Activated naive CD4-positive, alpha-beta T cell treated with anti-CD3 and anti-CD28 coated beads, Interleukin-2, amount 50 U/mL, for 24 hours (primary cell): Measurements from ENCODE around the gene BCS1L.

Experiments
- H3K27ac Mint-ChIP-seq: one replicate; pipeline ENCODE4 v1.8.0; 2021; ENCODE audit warnings: mild to moderate bottlenecking, mixed read lengths
- H3K27me3 Mint-ChIP-seq: one replicate; pipeline ENCODE4 v1.8.0; 2021; ENCODE audit warnings: mixed read lengths
- H3K36me3 Mint-ChIP-seq: one replicate; pipeline ENCODE4 v1.8.0; 2021; ENCODE audit warnings: mixed read lengths
- H3K4me1 Mint-ChIP-seq: one replicate; pipeline ENCODE4 v1.8.0; 2021; ENCODE audit warnings: mixed read lengths
- H3K4me3 Mint-ChIP-seq: one replicate; pipeline ENCODE4 v1.8.0; 2021; ENCODE audit warnings: mild to moderate bottlenecking, mixed read lengths
- H3K9me3 Mint-ChIP-seq: one replicate; pipeline ENCODE4 v1.8.0; 2021; ENCODE audit warnings: mixed read lengths

Gene BCS1L

DNA sequence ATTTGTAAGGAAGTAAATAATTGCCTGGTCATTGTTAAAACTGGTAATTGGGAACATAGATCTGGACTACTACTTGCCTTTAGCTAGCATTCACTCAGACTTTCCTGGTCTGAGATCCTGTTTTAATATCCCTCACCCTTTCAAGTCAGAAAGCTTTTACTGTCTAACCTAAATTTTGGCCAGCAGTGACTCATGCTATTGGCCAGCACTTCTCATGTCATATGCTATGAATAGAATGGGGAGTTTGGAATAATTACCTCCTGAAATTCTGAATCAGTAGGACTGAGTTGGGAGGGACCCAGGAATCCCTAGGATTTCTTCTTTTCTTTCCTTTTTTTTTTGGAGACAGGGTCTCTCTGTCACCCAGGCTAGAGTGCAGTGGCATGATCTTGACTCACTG, 31.8 kb downstream of the BCS1L start:
- Mint-ChIP-seq H3K27ac (no peak overlapping the region), H3K9me3 (no peaks in the 10 kb centered on the region), H3K36me3 (peaks cover 4% of the 10 kb centered on the region), H3K27me3 (no peaks in the 10 kb centered on the region), H3K4me1 (no peaks in the 10 kb centered on the region), H3K4me3 (no peak overlapping the region)

DNA sequence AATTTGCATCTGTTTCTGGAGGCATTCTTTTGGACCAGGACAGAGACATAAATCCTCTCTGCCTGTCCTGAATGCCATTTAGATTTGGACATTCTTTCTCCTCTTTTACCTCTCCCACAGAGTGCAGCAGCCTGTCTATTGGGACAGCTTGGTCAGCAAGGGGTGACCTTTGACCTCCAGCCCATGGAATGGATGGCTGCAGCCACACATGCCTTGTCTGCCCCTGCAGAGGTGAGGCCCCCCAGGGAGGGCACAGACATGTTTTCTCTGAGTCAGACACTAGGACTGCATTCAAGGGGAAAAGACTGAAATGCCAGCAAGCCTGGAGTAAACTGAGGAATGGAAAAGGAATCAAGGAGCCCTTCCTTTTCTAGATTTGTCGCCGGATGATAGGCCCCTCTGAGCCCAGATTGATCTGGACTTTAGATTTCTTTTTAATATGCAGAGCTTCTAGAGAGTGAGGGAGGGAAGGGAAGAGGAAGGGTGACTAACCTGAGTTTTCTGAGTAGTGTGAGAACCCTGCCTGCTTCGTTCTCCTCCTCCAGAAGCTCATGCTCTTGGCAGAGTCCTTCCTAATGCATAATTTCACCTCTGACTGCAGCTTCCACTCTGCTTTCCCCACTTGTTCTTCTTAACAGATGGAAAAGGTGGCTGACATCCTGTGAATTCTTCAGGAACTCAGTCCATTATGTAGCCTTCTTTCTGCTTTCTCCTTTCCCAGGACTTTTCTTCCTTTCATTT, 35.1 kb downstream of the BCS1L start:
- no peaks in the 10 kb centered on the region for H3K9me3 Mint-ChIP-seq
- H3K27me3 Mint-ChIP-seq = no peaks in the 10 kb centered on the region
- H3K4me3 Mint-ChIP-seq = no peak overlapping the region
- H3K27ac Mint-ChIP-seq = no peak overlapping the region
- H3K4me1 Mint-ChIP-seq = no peaks in the 10 kb centered on the region
- peaks cover 2% of the 10 kb centered on the region for H3K36me3 Mint-ChIP-seq

DNA sequence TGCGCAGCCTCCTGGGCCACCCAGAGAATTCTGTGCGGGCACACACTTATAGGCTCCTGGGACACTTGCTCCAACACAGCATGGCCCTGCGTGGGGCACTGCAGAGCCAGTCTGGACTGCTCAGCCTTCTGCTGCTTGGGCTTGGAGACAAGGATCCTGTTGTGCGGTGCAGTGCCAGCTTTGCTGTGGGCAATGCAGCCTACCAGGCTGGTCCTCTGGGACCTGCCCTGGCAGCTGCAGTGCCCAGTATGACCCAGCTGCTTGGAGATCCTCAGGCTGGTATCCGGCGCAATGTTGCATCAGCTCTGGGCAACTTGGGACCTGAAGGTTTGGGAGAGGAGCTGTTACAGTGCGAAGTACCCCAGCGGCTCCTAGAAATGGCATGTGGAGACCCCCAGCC, 39.4 kb downstream of the BCS1L start:
- H3K4me3 Mint-ChIP-seq = no peak overlapping the region
- no peaks in the 10 kb centered on the region for H3K4me1 Mint-ChIP-seq
- H3K27me3 Mint-ChIP-seq = no peaks in the 10 kb centered on the region
- peaks cover 2% of the 10 kb centered on the region for H3K36me3 Mint-ChIP-seq
- H3K27ac Mint-ChIP-seq = no peak overlapping the region
- H3K9me3 Mint-ChIP-seq = no peaks in the 10 kb centered on the region

DNA sequence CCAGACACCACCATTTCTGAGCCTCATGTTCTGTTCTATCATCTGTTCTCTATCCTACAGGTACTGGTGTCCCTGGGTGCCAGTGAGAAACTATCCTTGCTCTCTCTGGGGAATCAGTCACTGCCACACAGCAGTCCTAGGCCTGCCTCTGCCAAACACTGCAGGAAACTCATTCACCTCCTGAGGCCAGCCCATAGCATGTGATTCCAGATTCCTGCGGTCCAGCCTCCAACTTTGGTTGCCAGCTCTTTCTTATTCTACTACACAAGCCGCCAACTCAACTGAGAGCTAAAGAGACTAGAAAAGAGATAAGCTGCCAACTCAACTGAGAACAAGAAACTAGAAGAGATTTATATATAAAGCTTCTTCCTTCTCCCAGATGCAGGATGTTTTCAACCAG, 42.3 kb downstream of the BCS1L start:
- H3K4me3 Mint-ChIP-seq = no peak overlapping the region
- no peak overlapping the region for H3K27ac Mint-ChIP-seq
- H3K27me3 Mint-ChIP-seq = no peaks in the 10 kb centered on the region
- H3K4me1 Mint-ChIP-seq = no peaks in the 10 kb centered on the region
- H3K9me3 Mint-ChIP-seq = no peaks in the 10 kb centered on the region
- H3K36me3 Mint-ChIP-seq = peaks cover 2% of the 10 kb centered on the region

DNA sequence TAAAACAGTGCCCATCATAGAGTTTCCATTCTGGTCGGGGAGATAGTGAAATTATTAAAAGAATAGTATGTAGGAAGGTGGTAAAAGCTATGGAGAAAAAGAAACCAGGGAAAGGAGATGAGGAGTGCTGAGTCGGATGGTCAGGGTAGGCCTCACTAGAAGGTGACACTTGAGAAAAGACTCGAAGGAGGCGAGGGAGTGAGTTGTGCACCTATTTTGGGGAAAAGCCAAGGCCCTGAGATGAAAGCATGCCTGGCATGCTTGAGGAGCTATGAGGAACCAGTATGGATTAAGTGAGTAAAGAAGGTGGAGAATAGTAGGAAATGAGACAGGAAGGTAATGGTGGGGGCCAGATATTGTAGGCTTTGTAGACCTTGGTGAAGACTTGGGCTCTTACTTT, 43.9 kb downstream of the BCS1L start:
- no peak overlapping the region for H3K27ac Mint-ChIP-seq
- H3K36me3 Mint-ChIP-seq = peaks cover 2% of the 10 kb centered on the region
- no peaks in the 10 kb centered on the region for H3K4me1 Mint-ChIP-seq
- peaks cover 1% of the 10 kb centered on the region for H3K27me3 Mint-ChIP-seq
- no peaks in the 10 kb centered on the region for H3K9me3 Mint-ChIP-seq
- H3K4me3 Mint-ChIP-seq = no peak overlapping the region

DNA sequence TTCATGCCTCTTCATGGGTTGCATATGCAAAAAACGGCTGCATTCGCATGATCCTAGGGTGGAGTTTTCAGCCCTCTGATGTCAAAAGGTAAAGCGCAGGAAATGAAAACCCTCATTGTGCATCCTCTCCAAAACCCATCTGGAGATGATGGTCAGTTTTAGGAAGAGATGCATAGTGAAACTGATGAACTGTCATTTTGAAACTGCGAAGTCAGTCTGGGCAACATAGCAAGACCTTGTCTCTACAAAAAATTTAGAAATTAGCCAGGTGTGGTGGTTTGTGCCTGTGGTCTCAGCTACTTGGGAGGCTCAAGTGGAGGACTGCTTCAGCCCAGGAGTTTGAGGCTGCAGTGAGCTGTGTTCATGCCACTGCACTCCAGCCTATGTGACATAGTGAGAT, 48.6 kb downstream of the BCS1L start:
- H3K4me3 Mint-ChIP-seq = no peak overlapping the region

DNA sequence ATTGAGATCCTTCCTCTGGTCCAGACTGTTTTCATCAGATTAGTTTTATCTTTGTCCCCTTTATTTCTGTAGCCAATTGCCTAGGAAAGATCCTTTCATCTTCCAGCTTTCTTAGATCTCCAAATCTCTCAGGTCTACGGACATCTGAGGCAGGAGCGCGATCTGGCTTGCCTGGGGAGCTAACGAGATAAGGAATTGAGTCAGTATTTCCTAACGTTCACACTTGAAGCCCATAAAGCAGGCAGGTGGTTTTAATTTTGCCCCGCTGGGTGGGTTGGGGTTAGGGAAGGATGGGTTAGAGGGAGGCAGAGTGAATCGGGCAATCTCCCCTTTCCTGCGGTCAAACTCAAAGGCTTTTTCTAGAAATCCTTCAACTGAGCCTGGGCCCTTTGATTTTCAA, 50.4 kb downstream of the BCS1L start:
- H3K36me3 Mint-ChIP-seq = peaks cover 2% of the 10 kb centered on the region
- no peak overlapping the region for H3K27ac Mint-ChIP-seq
- peaks cover 14% of the 10 kb centered on the region for H3K4me1 Mint-ChIP-seq
- peaks cover 1% of the 10 kb centered on the region for H3K27me3 Mint-ChIP-seq
- peak overlapping the region; percentile 11 for H3K4me3 Mint-ChIP-seq
- no peaks in the 10 kb centered on the region for H3K9me3 Mint-ChIP-seq

More for the DNA sequence above, 48.6 kb downstream of the BCS1L start:
- no peak overlapping the region for H3K27ac Mint-ChIP-seq
- peaks cover 1% of the 10 kb centered on the region for H3K27me3 Mint-ChIP-seq
- peaks cover 2% of the 10 kb centered on the region for H3K36me3 Mint-ChIP-seq
- H3K9me3 Mint-ChIP-seq = no peaks in the 10 kb centered on the region
- H3K4me1 Mint-ChIP-seq = peaks cover 7% of the 10 kb centered on the region

DNA sequence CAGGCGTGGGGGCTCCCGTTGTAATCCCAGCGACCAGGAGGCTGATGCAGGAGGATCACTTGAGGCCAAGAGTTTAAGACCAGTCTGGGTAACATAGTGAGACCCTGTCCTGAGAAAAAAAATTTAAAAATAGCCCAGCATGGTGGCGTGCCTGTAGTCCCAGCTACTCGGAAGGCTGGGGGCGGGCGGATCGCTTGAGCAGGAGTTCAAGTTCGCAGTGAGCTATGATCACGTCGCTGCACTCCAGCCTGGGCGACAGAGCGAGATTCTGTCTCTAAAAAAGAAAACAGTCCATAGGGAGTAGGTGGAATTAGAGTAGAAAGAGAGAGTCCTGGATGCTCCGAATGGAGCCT, 50.8 kb downstream of the BCS1L start:
- Mint-ChIP-seq H3K9me3 (no peaks in the 10 kb centered on the region), H3K4me1 (peaks cover 14% of the 10 kb centered on the region), H3K4me3 (peak overlapping the region; percentile 99), H3K27me3 (peaks cover 1% of the 10 kb centered on the region), H3K36me3 (peaks cover 2% of the 10 kb centered on the region), H3K27ac (peak overlapping the region; percentile 46)

DNA sequence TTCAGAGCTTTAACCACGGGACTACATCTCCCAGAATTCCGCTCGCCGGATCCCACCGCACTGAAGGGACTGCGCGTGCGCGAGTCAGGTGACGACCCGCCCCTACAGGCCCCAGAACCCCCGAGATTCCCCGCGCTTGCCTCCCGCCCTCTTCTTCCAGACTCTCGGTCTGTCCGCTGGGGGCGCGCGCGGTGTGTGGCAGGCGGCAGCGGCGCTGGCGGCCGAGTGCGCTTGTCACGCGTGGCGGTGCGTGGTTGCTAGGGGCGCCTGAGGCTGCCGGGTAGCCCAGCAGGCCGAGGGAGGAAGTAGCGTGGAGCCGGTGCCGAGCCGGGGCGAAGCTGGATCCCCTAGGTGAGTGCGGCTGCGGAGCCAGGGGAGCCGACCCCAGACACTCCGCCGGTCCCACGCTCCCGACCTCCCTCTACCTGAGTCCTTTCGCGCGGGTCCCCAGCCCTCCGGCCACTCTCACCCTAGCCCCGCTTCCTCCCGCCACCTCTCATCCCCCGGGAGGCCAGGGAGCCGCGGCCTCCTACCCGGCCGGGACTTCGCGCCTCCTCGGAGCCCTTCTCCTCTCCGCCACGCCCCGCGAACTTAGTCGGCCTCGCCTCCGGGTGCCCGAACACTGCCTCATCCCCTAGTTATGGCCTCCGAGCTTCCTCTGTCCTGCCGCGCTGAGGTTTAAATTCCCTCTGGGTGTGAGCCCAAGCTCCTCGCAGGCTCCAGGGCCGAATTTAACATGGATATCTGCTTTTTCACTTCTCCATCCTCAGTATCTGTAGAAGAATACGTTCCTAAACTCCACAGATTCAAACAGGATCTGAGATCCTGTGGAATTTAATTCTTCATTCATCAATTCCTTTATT, 51.4 kb downstream of the BCS1L start, which contains the start of gene TTLL4:
Gene TTLL4, plus strand, starts transcription at position 149 of the 863 bp plus-strand sequence. CDS start 26,842 bp downstream, outside the sequence.
- H3K4me3 Mint-ChIP-seq = peak within 1 kb of the TSS; percentile 99
- H3K27ac Mint-ChIP-seq = peak within 1 kb of the TSS; percentile 89
- peaks cover 1% of the 10 kb centered on the region for H3K27me3 Mint-ChIP-seq
- H3K36me3 Mint-ChIP-seq = peaks cover 3% of the 10 kb centered on the region
- H3K9me3 Mint-ChIP-seq = no peaks in the 10 kb centered on the region
- H3K4me1 Mint-ChIP-seq = peaks cover 14% of the 10 kb centered on the region

DNA sequence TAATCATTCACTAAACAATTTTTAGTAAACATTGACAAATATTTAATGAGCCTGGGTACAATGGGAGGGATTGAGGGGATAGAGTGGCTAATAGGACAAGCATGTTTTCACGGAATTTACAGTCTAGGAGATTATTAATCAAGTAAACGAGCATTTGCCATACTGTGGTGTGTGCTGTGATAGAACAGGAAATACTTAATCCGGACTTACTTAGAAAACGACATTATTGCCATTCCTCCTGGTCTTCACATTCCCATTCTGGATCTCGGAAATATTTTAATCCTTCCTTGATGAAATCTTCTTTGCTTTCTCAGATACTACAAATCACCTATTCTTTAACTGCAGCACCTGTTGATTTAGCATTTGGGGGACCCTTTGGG, 52.1 kb downstream of the BCS1L start:
- Mint-ChIP-seq H3K27ac (peak overlapping the region; percentile 89), H3K9me3 (no peaks in the 10 kb centered on the region), H3K27me3 (peaks cover 1% of the 10 kb centered on the region), H3K4me3 (peak overlapping the region; percentile 99), H3K4me1 (peaks cover 14% of the 10 kb centered on the region), H3K36me3 (peaks cover 4% of the 10 kb centered on the region)
